Posterior cingulate gyrus (tissue), 11 donors: ENCODE measurements around the gene ACOXL.

Source experiments
- DNase-seq, 10 donors: peaks; one replicate each; pipeline versions ENCODE4 v3.0.0 to v3.0.0-alpha.2; 2020 to 2021; ENCODE audit warnings: mixed read lengths in 3 of 10
- intact Hi-C: fragments of 100-400 bp; cut with DNase I; formaldehyde crosslinking; loops from one replicate; pipeline ENCODE4 v1.15.1; 2023

Gene ACOXL

DNA sequence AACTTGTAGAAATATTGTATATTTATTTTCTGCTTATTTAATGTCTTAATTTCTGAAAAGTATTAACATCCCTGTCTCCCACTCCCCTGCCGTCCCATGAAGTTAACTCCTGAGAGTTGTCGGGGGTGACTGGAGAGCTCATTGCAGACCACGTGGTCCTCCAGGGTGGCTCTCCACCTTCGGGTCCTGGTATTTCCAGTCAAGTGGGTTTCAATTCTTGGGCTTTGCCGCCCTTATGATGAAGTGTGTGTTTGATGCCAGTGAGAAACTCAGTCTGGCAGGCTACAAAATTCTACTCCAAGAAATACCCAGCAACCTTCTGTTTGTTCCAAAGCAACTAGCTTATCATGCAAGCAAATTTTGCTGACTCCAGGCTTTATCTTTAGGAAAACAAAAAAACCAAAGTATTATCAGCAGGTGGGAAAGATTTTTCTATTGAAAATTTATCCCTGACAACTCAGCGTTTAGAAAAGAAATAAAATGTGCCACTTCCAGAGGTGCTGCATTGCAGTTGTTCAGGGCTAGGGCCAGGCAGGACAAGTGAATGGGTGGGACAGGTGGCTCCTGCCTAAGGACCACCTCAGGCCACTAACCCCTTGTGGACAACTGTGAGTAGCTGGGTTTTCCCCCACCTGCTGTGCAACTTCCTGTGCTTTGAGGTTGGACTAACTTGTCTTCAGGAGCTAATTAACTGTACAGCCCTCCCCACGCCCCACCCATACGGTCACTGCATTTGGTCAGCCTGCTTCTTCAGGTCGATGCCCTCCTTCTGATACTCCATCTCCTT lies 434.9 kb downstream of the ACOXL start:
- no peak for DNase-seq
- intact Hi-C loops: no loop called here

DNA sequence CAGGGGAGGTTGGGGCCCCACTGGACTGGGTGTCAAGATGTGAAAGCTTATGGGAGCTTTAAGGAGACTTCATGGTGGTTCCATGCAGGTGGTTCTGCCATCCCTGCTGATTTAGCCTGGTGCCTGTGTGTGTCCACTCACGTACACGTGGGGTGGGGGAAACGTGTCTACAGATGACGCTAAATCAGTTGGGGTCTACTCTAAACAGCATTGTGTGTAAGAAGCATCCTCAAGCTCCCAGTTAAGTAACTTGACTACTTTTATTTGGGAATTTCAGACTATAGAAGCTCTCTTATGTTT lies 435.4 kb downstream of the ACOXL start:
- intact Hi-C loops: no loop called here
- no peak for DNase-seq
